DOHH2 (cell line): Measurements from ENCODE around the gene DCAF16.

Source experiments
- H3F3A ChIP-seq: fragments of 200-600 bp; sonication (generic), shearing (Covaris generic); 2 replicates; pipeline ENCODE4 v1.6.0; 2016; ENCODE audit warnings: antibody characterized with exemption, mild to moderate bottlenecking; ENCODE audit not compliant: control insufficient read depth, insufficient read depth
- H3K27ac ChIP-seq: fragments of 200-600 bp; sonication (generic); 2 replicates; pipeline ENCODE4 v1.5.1; 2014; ENCODE audit warnings: low read depth, mild to moderate bottlenecking, low read length, moderate library complexity
- H3K27me3 ChIP-seq: fragments of 200-600 bp; sonication (generic); 2 replicates; pipeline ENCODE4 v1.6.1; 2014; ENCODE audit warnings: mild to moderate bottlenecking, low read length, mixed read lengths; ENCODE audit not compliant: control insufficient read depth
- H3K36me3 ChIP-seq: fragments of 200-600 bp; sonication (generic); 2 replicates; pipeline ENCODE4 v1.6.1; 2014; ENCODE audit warnings: mild to moderate bottlenecking, low read length, moderate library complexity, mixed read lengths; ENCODE audit not compliant: control insufficient read depth
- H3K4me1 ChIP-seq: fragments of 200-600 bp; sonication (generic); 2 replicates; pipeline ENCODE4 v1.6.1; 2014; ENCODE audit warnings: mild to moderate bottlenecking, low read length, mixed read lengths; ENCODE audit not compliant: control insufficient read depth
- H3K4me2 ChIP-seq: fragments of 200-600 bp; sonication (generic); 2 replicates; pipeline ENCODE4 v1.6.0; 2014; ENCODE audit warnings: mild to moderate bottlenecking, low read length, moderate library complexity
- H3K4me3 ChIP-seq: fragments of 200-600 bp; sonication (generic); 2 replicates; pipeline ENCODE4 v1.5.1; 2014; ENCODE audit warnings: mild to moderate bottlenecking, low read length, mixed read lengths
- H3K79me2 ChIP-seq: fragments of 200-600 bp; sonication (generic); 2 replicates; pipeline ENCODE4 v1.6.1; 2014; ENCODE audit warnings: mild to moderate bottlenecking, low read length, mixed read lengths; ENCODE audit not compliant: control insufficient read depth
- H3K9me2 ChIP-seq: fragments of 200-600 bp; sonication (generic); replicated peaks from 2 replicates; pipeline ENCODE4 v1.6.1; 2014; ENCODE audit warnings: mild to moderate bottlenecking, low read length, mixed read lengths; ENCODE audit not compliant: control insufficient read depth
- H3K9me3 ChIP-seq: fragments of 200-600 bp; sonication (generic); 2 replicates; pipeline ENCODE4 v1.6.1; 2014; ENCODE audit warnings: antibody characterized with exemption, low read length, mixed read lengths; ENCODE audit not compliant: control insufficient read depth, insufficient read depth
- H4K20me1 ChIP-seq: fragments of 200-600 bp; sonication (generic); 2 replicates; pipeline ENCODE4 v1.6.0; 2014; ENCODE audit warnings: low read depth, mild to moderate bottlenecking, antibody characterized with exemption, low read length, moderate library complexity; ENCODE audit not compliant: control insufficient read depth, insufficient read depth
- EZH2phosphoT487 ChIP-seq: fragments of 200-600 bp; sonication (generic); IDR thresholded peaks from 2 replicates; pipeline ENCODE4 v1.6.1; 2017; ENCODE audit warnings: borderline replicate concordance, mild to moderate bottlenecking, antibody characterized with exemption, low read length, moderate library complexity, mixed read lengths
- TF ChIP-seq, protein P1 (sequence below): fragments of 200-600 bp; sonication (generic); IDR thresholded peaks from one replicate; pipeline ENCODE4 v1.5.1; 2014; ENCODE audit warnings: antibody characterized with exemption, mild to moderate bottlenecking, low read depth, low read length; ENCODE audit not compliant: poor library complexity, severe bottlenecking

The DCAF16 gene

DNA sequence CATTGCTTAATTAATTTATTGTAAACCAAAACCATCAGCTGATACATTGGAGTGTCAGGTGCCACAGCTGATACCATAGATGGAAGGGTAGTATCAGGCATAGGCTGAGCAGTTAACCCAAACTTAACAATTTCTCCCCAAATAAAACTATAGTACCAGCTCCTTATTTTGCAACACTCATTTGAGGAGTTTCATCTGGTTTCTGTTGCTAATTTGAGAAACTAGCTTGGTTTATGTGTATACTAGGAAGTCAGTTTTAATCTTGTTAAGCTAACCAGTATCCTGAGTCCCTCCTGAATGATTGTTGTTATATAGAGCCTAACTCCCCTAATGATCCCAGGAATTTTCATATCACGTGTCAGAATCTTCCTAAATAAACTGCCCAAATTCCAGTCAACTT is 12.7 kb downstream of the DCAF16 start:
- peaks cover 19% of the 10 kb centered on the region; the same call in 1 of the 2 replicates for H3F3A ChIP-seq

DNA sequence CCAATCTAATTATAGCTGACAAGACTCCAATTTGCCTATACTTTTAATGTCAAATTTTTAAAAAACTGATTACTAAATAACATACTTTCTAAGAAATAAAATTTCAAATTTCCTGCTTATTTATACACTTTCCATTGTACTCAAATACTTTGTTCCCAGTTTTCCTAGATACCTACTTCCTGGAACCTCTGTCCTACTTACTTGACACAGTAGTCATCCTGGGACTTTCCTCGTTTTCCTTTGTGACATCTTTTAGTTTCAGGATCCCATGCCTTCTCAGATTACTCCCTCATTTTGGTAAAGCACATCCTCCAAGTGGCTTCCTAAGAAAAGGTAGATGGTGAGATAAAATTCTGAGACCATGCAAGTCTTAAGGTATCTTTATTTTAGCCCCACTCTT is 15.8 kb downstream of the DCAF16 start:
- TF ChIP-seq EZH2phosphoT487, result no peak
- TF ChIP-seq, protein P1, sequence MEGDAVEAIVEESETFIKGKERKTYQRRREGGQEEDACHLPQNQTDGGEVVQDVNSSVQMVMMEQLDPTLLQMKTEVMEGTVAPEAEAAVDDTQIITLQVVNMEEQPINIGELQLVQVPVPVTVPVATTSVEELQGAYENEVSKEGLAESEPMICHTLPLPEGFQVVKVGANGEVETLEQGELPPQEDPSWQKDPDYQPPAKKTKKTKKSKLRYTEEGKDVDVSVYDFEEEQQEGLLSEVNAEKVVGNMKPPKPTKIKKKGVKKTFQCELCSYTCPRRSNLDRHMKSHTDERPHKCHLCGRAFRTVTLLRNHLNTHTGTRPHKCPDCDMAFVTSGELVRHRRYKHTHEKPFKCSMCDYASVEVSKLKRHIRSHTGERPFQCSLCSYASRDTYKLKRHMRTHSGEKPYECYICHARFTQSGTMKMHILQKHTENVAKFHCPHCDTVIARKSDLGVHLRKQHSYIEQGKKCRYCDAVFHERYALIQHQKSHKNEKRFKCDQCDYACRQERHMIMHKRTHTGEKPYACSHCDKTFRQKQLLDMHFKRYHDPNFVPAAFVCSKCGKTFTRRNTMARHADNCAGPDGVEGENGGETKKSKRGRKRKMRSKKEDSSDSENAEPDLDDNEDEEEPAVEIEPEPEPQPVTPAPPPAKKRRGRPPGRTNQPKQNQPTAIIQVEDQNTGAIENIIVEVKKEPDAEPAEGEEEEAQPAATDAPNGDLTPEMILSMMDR, result no peak
- H3K27ac ChIP-seq, result no peak overlapping the region
- H3K9me3 ChIP-seq, result no peaks in the 10 kb centered on the region
- no peaks in the 10 kb centered on the region for H3K79me2 ChIP-seq
- H3K9me2 ChIP-seq, result no peaks in the 10 kb centered on the region
- H3K4me3 ChIP-seq, result no peak overlapping the region
- H3K4me1 ChIP-seq, result no peaks in the 10 kb centered on the region
- H3F3A ChIP-seq, result peaks cover 19% of the 10 kb centered on the region; the same call in 1 of the 2 replicates
- H3K27me3 ChIP-seq, result no peaks in the 10 kb centered on the region
- no peak overlapping the region for H3K4me2 ChIP-seq
- no peaks in the 10 kb centered on the region for H4K20me1 ChIP-seq
- H3K36me3 ChIP-seq, result peaks cover 52% of the 10 kb centered on the region

More for the DNA sequence above, 12.7 kb downstream of the DCAF16 start:
- no peaks in the 10 kb centered on the region for H3K27me3 ChIP-seq
- H3K4me3 ChIP-seq, result no peak overlapping the region
- H3K9me2 ChIP-seq, result no peaks in the 10 kb centered on the region
- TF ChIP-seq, protein P1, result no peak
- TF ChIP-seq EZH2phosphoT487, result no peak
- no peaks in the 10 kb centered on the region for H3K4me1 ChIP-seq
- peaks cover 79% of the 10 kb centered on the region for H3K36me3 ChIP-seq
- no peaks in the 10 kb centered on the region for H3K9me3 ChIP-seq
- H3K4me2 ChIP-seq, result no peak overlapping the region
- no peak overlapping the region for H3K27ac ChIP-seq
- no peaks in the 10 kb centered on the region for H4K20me1 ChIP-seq
- peaks cover 20% of the 10 kb centered on the region for H3K79me2 ChIP-seq

DNA sequence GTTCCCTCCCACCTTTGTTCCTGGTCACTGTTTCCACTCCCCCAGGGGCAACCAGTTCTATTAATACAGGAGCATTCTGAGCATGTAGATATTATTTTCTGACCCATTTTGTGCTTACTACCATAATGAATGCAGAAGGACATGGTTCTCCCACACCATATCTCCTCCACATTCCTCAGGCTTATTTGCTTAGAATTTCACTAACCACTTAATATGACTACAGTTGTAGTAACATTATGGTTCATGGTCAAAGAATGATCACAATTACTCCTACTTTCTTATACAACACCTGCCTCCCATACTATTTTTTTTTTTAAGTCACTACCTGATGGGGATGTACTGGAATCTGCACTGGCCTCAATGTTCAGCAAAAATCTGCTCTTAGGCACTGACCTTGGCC is 21.6 kb downstream of the DCAF16 start:
- Histone ChIP-seq H3K4me1 (peaks cover 14% of the 10 kb centered on the region), H4K20me1 (0 out of 2 replicates have a peak, but pooled peaks cover 4% of the 10 kb centered on the region), H3K4me2 (no peak overlapping the region), H3K79me2 (no peaks in the 10 kb centered on the region), H3K9me3 (no peaks in the 10 kb centered on the region), H3K4me3 (no peak overlapping the region), H3F3A (0 out of 2 replicates have a peak, but pooled peaks cover 2% of the 10 kb centered on the region), H3K27ac (no peak overlapping the region), H3K9me2 (no peaks in the 10 kb centered on the region), H3K27me3 (no peaks in the 10 kb centered on the region), H3K36me3 (peaks cover 9% of the 10 kb centered on the region)
- TF ChIP-seq, protein P1, result no peak
- no peak for TF ChIP-seq EZH2phosphoT487

DNA sequence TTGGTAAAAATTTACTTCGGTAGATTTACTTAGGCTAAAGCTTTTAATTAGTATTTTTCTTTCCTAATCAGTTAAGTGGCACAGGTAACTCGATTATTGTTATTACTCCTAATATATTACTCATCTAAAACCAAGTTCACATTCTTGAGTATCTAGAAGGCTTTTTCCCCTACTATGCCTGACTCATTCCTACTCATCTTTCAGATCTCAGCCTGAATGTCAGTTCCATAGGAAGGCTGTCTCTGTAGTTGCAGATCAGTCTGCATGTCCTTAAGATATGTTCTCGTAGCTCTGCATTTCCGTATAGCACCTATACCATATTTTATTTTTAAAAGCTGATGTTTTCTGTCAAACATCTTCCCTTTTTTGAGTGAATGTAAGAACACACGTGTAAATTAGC is 23.2 kb downstream of the DCAF16 start:
- Histone ChIP-seq H3K4me2 (no peak overlapping the region), H3K36me3 (no peaks in the 10 kb centered on the region), H3K79me2 (no peaks in the 10 kb centered on the region), H3F3A (no peaks in the 10 kb centered on the region), H3K27me3 (no peaks in the 10 kb centered on the region), H3K4me3 (no peak overlapping the region), H3K4me1 (peaks cover 14% of the 10 kb centered on the region), H3K9me2 (no peaks in the 10 kb centered on the region), H4K20me1 (0 out of 2 replicates have a peak, but pooled peaks cover 4% of the 10 kb centered on the region), H3K9me3 (no peaks in the 10 kb centered on the region), H3K27ac (no peak overlapping the region)
- no peak for TF ChIP-seq EZH2phosphoT487
- TF ChIP-seq, protein P1, result no peak
